ENCODE measurements around the gene TMEM174. TPM values are rescaled to one million over a fixed set of nuclear protein-coding genes. Genes with fewer than 3 reads are reported as not detected.

The TMEM174 gene
- total RNA-seq, 1 donor from 2014 or later: not detected

DNA sequence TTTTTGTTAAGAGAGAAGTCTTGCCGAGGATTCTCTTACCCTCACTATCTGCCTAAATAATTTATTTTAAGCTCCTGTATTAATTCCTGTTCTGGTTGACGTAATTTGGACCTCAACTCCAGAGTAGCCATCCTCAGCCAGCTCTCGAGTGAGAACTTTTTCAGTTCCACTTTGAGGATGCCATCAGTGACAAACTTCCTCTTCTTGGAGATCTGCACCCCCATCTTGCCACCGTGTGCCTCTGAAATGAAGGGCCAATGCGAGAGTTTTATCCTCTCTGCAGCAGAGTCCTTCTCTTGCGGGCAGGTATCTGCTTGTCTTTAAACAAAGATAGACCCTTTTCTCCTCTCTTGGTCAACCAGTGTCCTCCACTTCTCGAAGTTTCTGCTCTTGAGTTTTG is 19.5 kb upstream of the TMEM174 start:
- DNase-seq (ENCODE audit: low read depth in 2 of 2): no peak

DNA sequence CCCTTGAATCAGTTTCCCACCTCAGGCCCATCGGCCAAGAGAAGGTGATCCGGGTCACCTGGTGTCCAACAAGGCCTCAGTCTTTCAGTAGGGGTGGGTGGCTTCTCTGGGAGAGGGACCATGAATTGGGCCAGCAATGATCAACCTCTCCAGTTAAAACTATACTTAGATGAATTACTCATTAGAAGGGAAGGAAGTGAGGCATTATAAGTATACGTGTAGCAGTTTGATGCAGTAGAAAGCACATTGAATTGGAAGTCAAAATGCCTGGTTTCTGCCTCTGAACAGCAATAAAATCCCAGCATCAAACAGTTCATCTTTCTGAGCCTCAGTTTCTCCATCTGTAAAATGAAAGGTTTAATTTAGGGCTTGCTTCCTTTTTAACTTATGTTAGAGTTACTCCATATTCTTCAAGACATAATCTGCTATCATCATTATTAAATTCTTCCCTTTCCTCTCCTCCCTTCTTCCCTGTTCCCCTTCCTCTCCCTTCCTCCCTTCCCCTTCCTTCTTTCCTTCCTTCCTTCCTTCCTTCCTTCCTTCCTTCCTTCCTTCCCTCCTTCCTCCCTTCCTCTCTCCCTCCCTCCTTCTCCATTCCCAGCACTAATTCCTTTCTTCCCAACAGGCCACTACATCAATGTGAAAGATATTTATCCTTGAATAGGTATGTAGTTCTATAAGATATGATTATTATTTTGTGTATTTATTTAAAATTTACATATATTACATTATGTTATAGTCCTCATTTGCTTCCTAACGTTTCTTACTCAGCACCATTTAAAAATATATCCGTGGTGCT is 18.6 kb upstream of the TMEM174 start:
- no peak for DNase-seq (ENCODE audit: low read depth in 2 of 2)

DNA sequence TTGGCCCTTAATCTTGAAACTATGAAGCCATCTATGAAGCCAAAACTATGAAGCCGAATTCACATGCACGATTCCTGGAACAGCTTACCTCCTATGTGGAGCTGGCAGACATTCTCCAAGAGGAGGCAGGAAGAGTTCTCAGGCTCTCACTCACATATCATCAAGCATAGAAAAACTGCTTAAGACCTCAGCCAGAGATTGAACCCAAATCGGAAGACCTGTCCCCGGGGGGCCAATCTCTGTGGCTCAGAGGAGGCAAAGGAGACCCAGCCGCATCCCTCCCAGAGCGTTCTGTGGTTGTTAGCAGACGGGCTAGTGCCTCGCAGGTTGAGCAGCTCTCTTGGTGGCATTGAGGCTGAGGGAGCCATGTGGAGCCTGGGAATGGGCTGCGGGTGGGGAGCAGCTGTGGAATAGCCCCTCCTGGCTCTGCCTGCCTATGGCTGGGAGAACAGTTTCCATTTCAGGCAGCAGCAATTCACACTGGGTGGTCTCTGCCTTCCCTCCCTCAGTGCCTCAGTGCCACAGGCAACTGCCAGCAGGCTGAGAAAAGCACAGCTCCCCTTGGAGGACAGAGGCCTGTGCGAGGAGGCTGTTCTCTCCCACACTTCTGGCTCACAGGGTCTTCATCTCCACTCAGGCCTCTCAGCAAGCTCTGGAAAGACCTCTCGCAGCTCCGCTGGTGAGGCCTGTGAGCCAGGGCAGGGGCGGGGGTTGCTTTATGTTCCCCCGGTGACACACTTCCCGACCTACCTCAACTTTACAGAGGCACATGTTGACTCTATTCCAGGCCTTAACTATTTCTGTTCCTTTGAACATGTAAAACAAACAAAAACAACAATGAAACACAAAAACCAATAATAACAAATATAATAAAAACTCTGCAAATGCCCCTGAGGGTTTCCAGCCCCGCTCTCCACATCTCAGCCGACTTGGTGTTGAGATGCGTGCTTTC is 17.4 kb upstream of the TMEM174 start:
- no peak for DNase-seq (ENCODE audit: low read depth in 2 of 2)

DNA sequence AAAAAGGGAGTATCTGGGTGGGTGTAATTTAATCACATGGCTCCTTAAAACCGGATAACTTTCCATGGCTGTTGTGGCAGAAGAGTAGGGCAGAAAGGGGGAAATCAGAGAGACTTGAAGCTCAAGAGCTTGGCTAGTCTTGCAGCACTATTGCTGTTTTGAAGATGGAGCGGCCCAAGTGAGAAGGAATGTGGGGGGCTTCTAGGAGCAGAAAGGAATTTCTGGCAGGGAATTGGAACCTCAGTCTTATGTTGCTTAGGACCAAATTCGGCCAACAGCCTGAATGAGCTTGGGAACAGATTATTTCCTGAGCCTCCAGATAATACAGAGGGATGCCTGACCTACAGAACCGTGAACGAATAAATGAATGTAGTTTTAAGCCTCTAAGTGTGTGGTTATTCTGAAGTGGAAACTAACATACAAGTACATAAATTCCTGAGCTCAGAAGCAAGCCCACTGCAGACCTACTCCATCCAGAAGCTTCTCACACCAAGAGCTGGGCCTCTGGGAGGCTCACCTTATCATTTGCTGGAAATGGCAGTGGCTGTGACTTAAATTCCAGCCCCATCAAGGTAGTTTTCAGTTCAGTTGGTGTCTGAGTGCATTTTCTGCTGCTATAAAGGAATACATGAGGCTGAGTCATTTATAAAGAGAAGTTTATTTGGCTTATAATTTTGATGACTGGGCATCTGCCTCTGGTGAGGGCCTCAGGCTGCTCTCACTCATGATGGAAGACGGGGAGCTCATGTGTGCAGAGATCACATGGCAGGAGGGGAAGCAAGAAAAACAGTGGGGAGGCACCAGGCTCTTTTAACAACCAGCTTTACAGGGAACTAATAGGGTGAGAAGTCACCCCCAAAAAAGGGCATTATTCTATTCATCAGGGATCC is 15.3 kb upstream of the TMEM174 start:
- no peak for DNase-seq (ENCODE audit: low read depth in 2 of 2)

DNA sequence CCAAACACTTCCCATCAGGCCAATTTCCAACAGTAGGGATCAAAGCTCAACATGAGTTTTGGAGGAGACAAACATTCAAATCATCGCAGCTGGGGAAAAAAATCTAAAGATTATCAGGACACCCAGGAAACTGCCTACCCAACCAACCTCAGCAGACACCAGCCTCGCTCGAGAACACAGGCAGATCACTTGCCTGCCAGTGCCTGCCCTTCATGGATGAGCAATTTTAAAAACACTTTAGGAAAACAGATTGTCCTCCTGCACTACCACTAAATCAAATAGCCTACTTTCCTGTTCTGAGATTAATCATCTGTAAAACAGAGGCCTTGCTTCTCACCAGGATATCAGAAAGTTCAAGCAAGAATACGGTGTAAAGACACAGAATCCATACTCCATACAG is 14.7 kb upstream of the TMEM174 start:
- no peak for DNase-seq (ENCODE audit: low read depth in 2 of 2)

DNA sequence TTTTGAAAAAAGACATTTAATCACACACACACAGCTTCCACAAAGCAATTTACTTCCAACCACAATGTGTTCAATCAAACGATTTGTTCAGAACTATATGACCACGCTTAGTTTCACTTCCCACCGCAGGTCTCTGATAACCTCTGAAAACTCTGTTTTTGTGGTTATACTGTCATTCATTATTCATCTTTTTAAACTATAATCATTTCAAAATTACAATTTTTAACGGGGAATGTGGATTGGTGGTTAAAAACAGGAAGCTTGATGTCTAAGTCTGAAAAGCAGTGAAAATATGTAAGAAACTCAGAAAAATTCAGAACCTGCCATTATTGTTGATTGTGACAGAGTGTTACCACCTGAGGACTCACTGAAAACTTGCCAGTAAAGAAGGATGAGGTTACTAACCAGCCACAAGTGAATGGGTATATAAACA is 12.7 kb upstream of the TMEM174 start:
- DNase-seq (ENCODE audit: low read depth in 2 of 2): no peak

DNA sequence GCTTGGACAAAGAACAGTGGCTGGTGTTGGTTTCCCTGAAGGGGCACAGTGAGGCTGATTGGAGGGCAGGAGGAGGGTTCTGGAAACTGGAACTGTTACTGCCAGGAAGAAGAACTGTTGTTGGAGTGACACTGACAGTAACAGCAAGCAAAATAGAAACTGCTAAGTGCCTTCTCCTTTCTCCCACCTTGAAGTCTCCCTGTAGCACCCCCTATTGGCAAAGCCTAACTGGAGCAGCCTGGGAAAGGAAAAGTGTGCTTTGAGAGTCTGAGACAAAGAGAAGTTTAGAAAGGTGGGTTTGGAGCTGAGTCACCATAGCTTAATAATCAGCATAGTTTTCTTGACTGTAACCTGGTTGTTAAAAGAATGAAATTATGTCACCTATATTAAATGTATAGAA is 2.5 kb upstream of the TMEM174 start:
- DNase-seq (ENCODE audit: low read depth in 2 of 2): peak; percentile 3 to 47

DNA sequence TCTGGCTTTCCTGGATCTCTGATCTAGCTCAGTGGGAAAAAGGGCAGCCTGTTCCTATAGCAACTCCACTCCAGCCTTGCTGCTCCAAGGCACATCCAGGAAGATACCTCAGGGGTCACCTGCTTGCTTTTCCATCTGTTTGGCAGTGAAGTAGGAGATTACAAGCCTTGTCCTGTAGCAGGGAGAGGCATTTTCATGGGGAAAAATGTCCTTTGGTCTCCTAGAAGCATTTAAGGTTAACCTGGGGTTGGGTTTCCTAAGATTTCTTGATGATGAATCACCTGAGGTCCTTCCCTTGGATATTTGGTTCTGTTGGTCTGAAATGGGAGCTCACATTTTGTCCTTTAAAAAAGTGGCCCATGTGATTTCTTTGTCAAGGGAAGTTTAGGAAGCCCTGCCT is 1.5 kb upstream of the TMEM174 start:
- no peak for DNase-seq (ENCODE audit: low read depth in 2 of 2)

DNA sequence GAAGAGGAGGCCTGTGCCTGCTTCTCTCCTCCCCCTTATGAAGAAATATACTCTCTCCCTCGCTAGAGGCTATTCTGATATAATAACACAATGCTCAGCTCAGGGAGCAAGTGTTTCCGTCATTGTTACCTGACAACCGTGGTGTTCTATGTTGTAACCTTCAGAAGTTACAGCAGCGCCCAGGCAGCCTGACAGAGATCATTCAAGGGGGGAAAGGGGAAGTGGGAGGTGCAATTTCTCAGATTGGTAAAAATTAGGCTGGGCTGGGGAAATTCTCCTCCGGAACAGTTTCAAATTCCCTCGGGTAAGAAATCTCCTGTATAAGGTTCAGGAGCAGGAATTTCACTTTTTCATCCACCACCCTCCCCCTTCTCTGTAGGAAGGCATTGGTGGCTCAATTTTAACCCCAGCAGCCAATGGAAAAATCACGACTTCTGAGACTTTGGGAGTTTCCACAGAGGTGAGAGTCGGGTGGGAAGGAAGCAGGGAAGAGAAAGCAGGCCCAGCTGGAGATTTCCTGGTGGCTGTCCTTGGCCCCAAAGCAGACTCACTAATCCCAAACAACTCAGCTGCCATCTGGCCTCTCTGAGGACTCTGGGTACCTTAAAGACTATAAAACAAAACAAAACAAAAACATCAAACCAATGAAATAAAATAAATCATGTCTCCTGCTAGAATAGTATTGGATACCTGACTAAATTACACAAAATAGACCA is 1.3 kb downstream of the TMEM174 start:
- no peak for DNase-seq (ENCODE audit: low read depth in 2 of 2)

DNA sequence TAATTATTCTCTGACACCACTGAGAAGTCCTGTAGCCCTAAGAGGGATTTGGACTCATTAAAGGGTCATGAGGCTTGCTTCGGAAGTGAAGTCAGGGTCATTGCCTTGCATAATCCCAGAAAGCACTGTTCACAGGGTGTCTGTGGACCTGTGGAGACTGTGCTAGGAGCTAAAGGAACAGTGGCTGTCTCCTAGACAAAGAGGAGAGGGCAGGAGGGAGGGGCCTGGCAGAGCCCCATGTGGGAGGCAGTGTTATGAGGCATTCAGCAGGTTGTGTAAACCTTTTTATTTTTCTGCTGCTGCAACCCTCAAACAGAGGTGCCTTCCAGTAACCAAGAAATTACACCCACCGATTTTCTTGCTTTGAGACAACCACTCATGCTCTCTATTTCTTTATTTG is 3.3 kb downstream of the TMEM174 start:
- no peak for DNase-seq (ENCODE audit: low read depth in 2 of 2)

DNA sequence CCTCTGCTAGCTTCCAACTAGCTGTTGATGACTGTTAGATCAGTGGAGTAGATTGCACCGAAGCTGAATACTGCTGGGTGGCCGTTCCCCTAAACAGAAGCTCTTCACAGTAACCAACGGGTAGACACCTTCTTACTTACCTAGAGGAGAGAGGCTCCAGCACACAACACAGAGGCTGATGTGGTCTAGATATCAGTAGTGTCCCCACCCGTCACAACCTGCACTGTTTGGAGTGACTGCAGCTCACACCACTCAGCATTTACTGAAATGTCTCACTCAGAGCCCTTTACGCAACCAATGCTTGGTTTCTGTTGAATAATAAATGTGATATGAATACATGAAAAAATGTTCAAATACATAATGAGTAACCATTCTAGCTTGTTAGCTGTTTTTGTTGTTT is 5.3 kb downstream of the TMEM174 start:
- no peak for DNase-seq (ENCODE audit: low read depth in 2 of 2)

DNA sequence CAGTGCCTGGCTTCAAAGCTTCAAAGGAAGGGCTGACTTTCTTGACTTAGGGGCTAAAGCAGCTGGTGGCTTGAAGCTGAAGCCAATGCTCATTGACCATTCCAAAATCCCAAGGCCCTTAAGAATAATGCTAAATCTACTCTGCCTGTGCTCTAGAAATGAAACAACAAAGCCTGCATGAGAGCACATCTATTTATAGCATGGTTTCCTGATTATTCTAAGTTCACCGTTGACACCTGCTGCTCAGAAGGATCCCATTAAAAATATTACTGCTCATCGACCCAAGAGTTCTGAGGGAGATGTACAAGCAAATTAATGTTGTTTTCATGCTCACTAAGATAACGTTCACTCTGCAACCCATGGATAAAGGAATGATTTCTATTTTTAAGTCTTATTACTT is 6.7 kb downstream of the TMEM174 start:
- no peak for DNase-seq (ENCODE audit: low read depth in 2 of 2)

DNA sequence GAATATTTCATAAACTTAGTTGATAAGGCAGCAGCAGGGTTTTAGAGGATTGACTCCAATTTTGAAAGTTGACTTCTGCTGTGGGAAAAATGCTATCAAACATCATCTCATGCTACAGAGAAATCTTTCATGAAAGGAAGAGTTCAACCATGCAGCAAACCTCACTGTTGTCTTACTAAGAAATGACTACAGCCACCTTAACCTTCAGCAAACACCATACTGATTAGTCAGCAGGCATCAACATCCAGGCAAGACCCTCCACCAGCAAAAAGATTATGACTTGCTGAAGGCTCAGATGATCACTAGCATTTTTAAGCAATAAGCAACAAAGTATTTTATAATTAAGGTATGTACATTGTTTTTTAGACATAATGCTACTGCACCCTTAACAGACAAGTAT is 7.6 kb downstream of the TMEM174 start:
- DNase-seq (ENCODE audit: low read depth in 2 of 2): no peak

DNA sequence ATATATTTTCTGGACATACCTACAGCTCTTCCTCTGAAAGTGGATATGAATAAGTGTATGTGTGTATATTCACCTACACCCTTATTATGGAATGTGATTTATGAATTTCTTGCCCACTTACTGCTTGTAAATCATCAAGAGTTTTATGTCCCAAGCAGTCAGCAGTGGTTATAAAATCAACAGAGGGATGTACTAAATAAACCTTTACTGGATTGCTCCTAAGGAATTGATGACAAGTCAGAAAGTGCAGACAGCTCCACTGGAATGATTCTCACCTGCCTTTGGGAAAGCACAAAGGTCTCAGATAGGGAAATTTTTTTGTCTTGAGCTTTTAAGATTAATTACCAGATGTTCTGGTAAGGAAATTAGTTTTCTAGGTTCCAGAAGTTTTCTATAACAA is 9.3 kb downstream of the TMEM174 start:
- no peak for DNase-seq (ENCODE audit: low read depth in 2 of 2)

DNA sequence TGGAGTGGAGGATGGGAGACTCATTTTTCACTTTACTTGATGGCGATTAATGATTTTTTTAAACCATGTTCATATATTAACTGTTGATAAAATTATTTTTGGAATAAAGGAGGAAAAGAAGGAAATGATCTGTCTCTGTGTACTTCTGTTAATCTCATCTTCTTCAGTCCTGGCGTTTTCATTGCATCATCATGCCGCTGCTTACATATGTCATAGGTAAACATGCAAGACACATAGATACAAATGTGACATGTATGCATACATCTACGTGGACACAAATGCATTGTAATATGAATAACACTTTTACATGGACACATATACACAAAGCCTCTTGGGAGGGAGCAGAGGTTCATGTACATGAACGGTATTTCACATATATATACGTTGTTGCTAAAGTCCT is 10.0 kb downstream of the TMEM174 start:
- no peak for DNase-seq (ENCODE audit: low read depth in 2 of 2)

DNA sequence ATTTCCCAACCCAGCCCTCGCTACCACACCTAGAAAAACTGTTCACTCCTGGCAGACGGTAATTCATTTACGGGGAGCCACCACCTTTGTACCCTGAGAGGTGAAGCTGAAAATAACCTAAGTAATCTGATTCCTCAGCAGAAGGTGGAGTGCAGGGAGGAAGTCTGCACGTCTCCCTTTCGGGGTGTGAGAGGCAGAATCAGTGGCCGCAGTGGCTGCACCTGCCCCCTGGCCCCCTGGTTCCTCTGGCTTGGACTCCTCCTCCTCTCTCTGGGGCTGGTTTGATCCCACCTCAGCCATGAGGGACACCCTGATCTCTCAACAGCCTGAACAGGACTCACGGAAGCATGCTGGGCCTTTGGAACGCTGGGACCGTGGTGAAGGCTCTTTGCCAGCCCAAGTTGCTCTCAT is 10.5 kb downstream of the TMEM174 start:
- no peak for DNase-seq (ENCODE audit: low read depth in 2 of 2)

DNA sequence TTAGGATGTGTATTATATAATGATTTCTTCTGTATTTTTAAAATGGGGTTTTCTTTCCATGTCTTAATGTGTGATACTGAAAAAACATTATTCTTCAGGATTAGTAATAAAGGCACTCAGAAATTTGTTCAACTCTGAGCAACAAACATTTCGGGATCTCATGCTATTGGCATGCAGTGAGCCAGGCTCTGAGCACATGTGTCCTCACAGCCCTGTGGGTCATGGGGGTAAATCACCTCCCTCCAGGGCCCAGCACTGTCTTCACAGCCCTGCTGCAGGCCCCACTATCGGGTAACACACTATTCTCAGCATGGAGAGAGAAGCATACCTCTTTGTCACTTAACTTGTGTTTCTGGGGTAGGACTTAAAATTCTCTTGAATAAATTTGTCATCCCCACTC is 14.0 kb downstream of the TMEM174 start:
- no peak for DNase-seq (ENCODE audit: low read depth in 2 of 2)

DNA sequence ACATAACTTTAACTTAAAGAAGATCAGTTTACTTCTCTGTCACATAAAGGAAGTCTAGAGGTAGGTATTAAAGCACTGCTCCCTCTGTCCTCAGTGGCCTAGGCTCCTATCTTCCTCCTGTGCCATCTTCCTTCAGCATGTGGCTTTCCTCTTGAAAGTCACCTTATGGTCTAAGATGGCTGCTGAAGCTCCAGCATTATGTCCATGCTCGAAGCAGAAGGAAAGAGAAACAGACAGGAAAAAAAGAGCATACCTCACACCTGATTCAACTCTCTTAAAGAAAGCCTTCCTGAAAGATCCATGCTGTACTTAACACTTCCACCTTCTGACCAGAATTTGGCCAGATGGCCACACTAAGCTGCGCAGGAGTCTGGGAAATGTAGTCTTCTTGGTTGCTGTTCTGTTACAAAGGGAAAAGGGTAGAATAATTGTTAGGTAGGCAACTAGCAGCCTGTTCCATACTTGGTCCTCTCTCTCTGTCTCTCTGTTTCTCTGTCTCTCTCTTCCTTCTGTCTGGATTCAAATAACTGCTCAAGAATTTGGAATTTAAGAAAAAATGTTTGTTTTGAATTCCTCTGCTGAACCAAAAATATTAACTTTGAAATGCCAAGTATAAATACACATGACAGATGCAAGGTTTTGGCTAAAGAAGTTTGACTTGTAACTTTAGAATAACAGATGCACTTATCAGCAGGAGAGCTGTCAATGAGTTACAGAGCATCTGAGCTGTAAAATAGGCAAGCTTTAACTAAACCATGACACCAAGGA is 16.0 kb downstream of the TMEM174 start:
- no peak for DNase-seq (ENCODE audit: low read depth in 2 of 2)

DNA sequence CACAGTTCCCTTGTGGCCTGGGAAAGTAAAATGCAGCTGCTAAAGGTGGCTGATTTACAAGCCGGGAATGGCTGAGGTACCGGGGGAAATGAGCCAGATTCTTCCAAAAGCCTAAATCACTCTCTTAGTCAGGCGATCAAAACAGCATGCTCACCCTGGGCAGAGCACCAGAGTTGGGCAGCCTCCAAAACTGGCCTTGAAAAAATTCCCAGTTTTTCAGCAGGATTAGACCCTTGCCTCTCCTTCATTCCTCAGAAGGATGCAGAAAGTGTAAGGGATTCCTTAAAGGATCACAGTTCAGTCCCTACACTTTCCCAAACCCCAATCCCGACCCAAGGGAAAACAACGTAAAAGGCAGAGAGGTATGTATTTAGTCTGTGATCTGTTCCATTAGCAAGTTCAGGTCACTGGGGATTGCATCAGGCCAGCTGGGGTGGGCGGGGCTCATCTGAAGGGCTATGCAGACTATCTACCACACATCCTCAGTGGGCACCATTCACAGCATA is 16.9 kb downstream of the TMEM174 start:
- DNase-seq (ENCODE audit: low read depth in 2 of 2): no peak

DNA sequence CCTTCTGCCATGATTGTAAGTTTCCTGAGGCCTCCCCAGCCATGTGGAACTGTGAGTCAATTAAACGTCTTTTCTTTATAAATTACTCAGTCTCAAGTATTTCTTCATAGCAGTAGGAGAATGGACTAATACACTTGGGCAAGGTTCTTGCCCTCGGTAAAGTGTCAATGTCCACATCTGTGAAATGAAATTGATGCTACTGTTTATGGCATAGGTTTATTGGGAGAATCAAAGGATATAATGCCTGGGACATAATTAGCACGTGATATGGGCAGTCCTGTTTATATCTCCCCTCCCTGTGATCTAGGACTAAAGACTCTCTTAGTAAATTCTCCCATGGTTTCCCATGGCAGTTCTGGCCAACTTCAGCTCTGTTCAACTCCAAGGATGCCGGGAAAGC is 19.4 kb downstream of the TMEM174 start:
- no peak for DNase-seq (ENCODE audit: low read depth in 2 of 2)
